BE2C (cell line): ENCODE results near the gene TTC16.

Experiments used
- DNase-seq: peaks from one replicate; pipeline ENCODE4 v3.0.0-alpha.2; 2020
- H3K27me3 ChIP-seq: fragments of 250-450 bp; sonication (Bioruptor Pico); 2 replicates; pipeline ENCODE4 v1.5.1; 2020; ENCODE audit warnings: mild to moderate bottlenecking
- H3K36me3 ChIP-seq: fragments of 250-450 bp; sonication (Bioruptor Pico); 2 replicates; pipeline ENCODE4 v1.5.1; 2020; ENCODE audit warnings: mild to moderate bottlenecking
- H3K4me1 ChIP-seq: fragments of 250-450 bp; sonication (Bioruptor Pico); 2 replicates; pipeline ENCODE4 v1.5.1; 2020
- H3K4me3 ChIP-seq: 2 replicates; pipeline ENCODE4 v1.5.1; 2011; ENCODE audit warnings: low read depth, low read length
- H3K9me3 ChIP-seq: fragments of 250-450 bp; sonication (Bioruptor Pico); 2 replicates; pipeline ENCODE4 v1.5.1; 2020
- CTCF ChIP-seq: IDR thresholded peaks from 2 replicates; pipeline ENCODE4 v1.5.1; 2012; ENCODE audit warnings: mild to moderate bottlenecking, low read depth, low read length

The TTC16 gene

GRCh38 chr9:127773272-127773671 lies 57.4 kb downstream of the TTC16 start:
- DNase-seq: no peak
- Histone ChIP-seq H3K4me1 (peaks cover 4% of the 10 kb centered on the region), H3K27me3 (no peaks in the 10 kb centered on the region), H3K9me3 (no peaks in the 10 kb centered on the region), H3K36me3 (no peaks in the 10 kb centered on the region), H3K4me3 (no peak overlapping the region)
- TF ChIP-seq CTCF: no peak

GRCh38 chr9:127773981-127774380 lies 58.1 kb downstream of the TTC16 start:
- DNase-seq: no peak
- Histone ChIP-seq H3K4me1 (peaks cover 9% of the 10 kb centered on the region), H3K4me3 (no peak overlapping the region), H3K36me3 (no peaks in the 10 kb centered on the region), H3K9me3 (no peaks in the 10 kb centered on the region), H3K27me3 (no peaks in the 10 kb centered on the region)
- no peak for TF ChIP-seq CTCF

- TF ChIP-seq CTCF: no peak
- Histone ChIP-seq H3K27me3 (no peaks in the 10 kb centered on the region), H3K4me1 (peaks cover 19% of the 10 kb centered on the region), H3K9me3 (no peaks in the 10 kb centered on the region), H3K4me3 (no peak overlapping the region), H3K36me3 (no peaks in the 10 kb centered on the region)
- no peak for DNase-seq
Observed at GRCh38 chr9:127776195-127776923, 60.5 kb downstream of the TTC16 start.

DNA sequence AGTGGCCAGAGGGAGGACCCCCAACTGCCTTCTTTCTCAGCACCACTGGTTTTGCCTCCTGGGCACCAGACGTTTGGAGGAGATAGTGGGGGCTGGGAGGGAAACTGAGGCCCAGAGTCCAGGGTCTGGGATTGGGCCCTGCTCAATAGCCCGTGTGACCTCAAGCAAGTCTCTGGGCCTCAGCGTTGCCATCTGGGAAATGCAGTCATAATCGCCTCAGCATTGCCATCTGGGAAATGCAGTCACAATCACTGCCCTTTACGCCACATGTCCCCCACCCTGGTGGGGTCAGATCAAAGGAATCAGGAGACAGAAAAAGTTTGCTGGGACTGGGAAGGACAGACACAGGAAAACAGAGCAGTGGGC lies 61.0 kb downstream of the TTC16 start:
- no peaks in the 10 kb centered on the region for H3K36me3 ChIP-seq

DNA sequence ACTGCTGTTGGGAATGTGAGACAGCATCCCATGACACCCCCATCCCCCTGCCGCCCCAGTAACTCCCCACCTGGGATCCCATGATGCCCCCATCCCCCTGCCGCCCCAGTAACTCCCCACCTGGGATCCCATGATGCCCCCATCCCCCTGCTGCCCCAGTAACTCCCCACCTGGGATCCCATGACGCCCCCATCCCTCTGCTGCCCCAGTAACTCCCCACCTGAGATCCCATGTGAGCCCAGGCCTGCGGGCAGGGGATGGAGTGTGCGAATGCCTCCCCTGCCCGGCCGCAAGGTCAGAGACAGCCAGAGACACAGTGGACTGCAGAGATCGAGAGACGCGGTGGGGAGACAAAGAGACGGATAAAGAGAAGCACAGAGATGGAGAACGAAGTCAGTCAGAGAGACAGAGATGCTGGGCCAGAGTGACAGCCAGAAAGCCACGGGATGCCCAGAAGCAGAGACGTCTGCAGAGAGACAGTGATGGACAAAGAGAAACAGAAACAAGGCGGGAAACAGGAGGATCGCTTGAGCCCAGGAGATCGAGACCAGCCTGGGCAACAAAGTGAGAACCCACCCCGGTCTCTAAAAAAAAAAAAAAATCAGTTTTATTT lies 61.6 kb downstream of the TTC16 start:
- TF ChIP-seq CTCF: no peak
- Histone ChIP-seq H3K27me3 (no peaks in the 10 kb centered on the region), H3K36me3 (no peaks in the 10 kb centered on the region), H3K4me3 (no peak overlapping the region), H3K4me1 (peaks cover 19% of the 10 kb centered on the region), H3K9me3 (no peaks in the 10 kb centered on the region)
- DNase-seq: no peak

More for the DNA sequence above, 61.0 kb downstream of the TTC16 start:
- no peak for DNase-seq
- no peak overlapping the region for H3K4me3 ChIP-seq
- no peaks in the 10 kb centered on the region for H3K27me3 ChIP-seq
- TF ChIP-seq CTCF: no peak
- H3K4me1 ChIP-seq: peaks cover 19% of the 10 kb centered on the region
- H3K9me3 ChIP-seq: no peaks in the 10 kb centered on the region
